Activated CD4-positive, alpha-beta T cell treated with anti-CD3 and anti-CD28 coated beads, Interleukin-2, Interleukin-6, amounts not matched to agents 100 ng/mL and 50 ng/mL, durations not matched to agents 16 hours and 8 hours (primary cell): ENCODE results near the gene DBF4B.
"Not testable (repeated sequence)": the region's sequence is repeated elsewhere in the genome, so short reads cannot be mapped to it uniquely, and the experiment has no call there.

Experiments
- DNase-seq: peaks from one replicate; pipeline ENCODE4 v3.0.0-alpha.2; 2020

The DBF4B gene

GRCh38 chr17:44733753-44734152 is 25.3 kb downstream of the DBF4B start:
- DNase-seq = no peak

- no peak for DNase-seq
Measured at GRCh38 chr17:44734272-44734671, 25.8 kb downstream of the DBF4B start.

- no peak for DNase-seq
Measured at GRCh38 chr17:44736551-44737240, 28.2 kb downstream of the DBF4B start.

GRCh38 chr17:44738214-44738906 is 29.9 kb downstream of the DBF4B start:
- no peak for DNase-seq

GRCh38 chr17:44741316-44741715 is 32.9 kb downstream of the DBF4B start:
- no peak for DNase-seq

- no peak for DNase-seq
Measured at GRCh38 chr17:44745301-44745700, 36.8 kb downstream of the DBF4B start.

- DNase-seq = not testable (repeated sequence)
Measured at GRCh38 chr17:44745738-44746137, 37.3 kb downstream of the DBF4B start.

GRCh38 chr17:44747566-44747965 is 39.1 kb downstream of the DBF4B start:
- DNase-seq = no peak

GRCh38 chr17:44749076-44749979 is 40.9 kb downstream of the DBF4B start:
- DNase-seq = no peak

- no peak for DNase-seq
Measured at GRCh38 chr17:44749980-44750318, 41.5 kb downstream of the DBF4B start.

GRCh38 chr17:44751331-44751730 is 42.9 kb downstream of the DBF4B start:
- DNase-seq = no peak

GRCh38 chr17:44751806-44752205 is 43.3 kb downstream of the DBF4B start:
- DNase-seq = no peak

GRCh38 chr17:44752953-44753861 is 44.7 kb downstream of the DBF4B start:
- DNase-seq = no peak

- DNase-seq = no peak
Measured at GRCh38 chr17:44754276-44754675, 45.8 kb downstream of the DBF4B start.

- not testable (repeated sequence) for DNase-seq
Measured at GRCh38 chr17:44755180-44755579, 46.7 kb downstream of the DBF4B start.

GRCh38 chr17:44757045-44757917 is 48.8 kb downstream of the DBF4B start:
- DNase-seq = no peak

GRCh38 chr17:44757918-44758413 is 49.5 kb downstream of the DBF4B start:
- no peak for DNase-seq

GRCh38 chr17:44758414-44759085 is 50.1 kb downstream of the DBF4B start, which contains the start of gene ADAM11:
Gene ADAM11 (plus strand): TSS chr17:44758988. CDS start chr17:44759200, 212 bp downstream.
- no peak for DNase-seq

- DNase-seq = no peak
Measured at GRCh38 chr17:44759086-44759915, 50.8 kb downstream of the DBF4B start.

- DNase-seq = no peak
Measured at GRCh38 chr17:44759916-44760243, 51.4 kb downstream of the DBF4B start.
